Right renal pelvis (tissue), 4 donors: ENCODE measurements around the gene RAD51. TPM values are rescaled to one million over a fixed set of nuclear protein-coding genes. Genes with fewer than 3 reads are reported as not detected.

Source experiments
- DNase-seq, 4 donors: peaks; one replicate each; pipeline ENCODE4 v3.0.0-alpha.2; 2013; ENCODE audit warnings: low read depth in 4 of 4, low spot score in 3 of 4, missing footprints in 1 of 4
- polyA plus RNA-seq, 4 donors: library from polyadenylated mRNA; unstranded; fragments of 120-200 nt; gene quantifications; one replicate each; pipeline ENCODE4 v1.2.1, GENCODE V29; 2013; ENCODE audit not compliant: insufficient read length in 4 of 4

The RAD51 gene
- polyA plus RNA-seq, 4 donors: 10.8 to 14.0 (median 12.7) TPM

- DNase-seq: no peak
These were observed 81.0 kb downstream of the RAD51 start for GRCh38 chr15:40775740-40776536.

GRCh38 chr15:40776537-40777141 is 81.7 kb downstream of the RAD51 start:
- DNase-seq: no peak

Other genes with a start within 250 kb of the RAD51 start
- 10 to 100 TPM; 34.6 to 42.8 (median 39.7) TPM for gene CHST14, start 224.2 kb upstream of the RAD51 start, polyA plus RNA-seq
- 10 to 100 TPM; 25.9 to 30.1 (median 27.7) TPM for gene CCDC32, start 130.1 kb upstream of the RAD51 start, polyA plus RNA-seq
- 10 to 100 TPM; 11.1 to 14.4 (median 12.6) TPM for gene RPUSD2, start 125.9 kb upstream of the RAD51 start, polyA plus RNA-seq
- gene KNL1, start 100.9 kb upstream of the RAD51 start, polyA plus RNA-seq: 10 to 100 TPM; 18.2 to 22.7 (median 20.2) TPM
- 10 to 100 TPM; 38.9 to 43.9 (median 39.2) TPM for gene RMDN3, start 60.1 kb downstream of the RAD51 start, polyA plus RNA-seq
- gene GCHFR, start 68.9 kb downstream of the RAD51 start, polyA plus RNA-seq: 10 to 100 TPM; 33.4 to 59.2 (median 36.9) TPM
- gene C15orf62, start 74.8 kb downstream of the RAD51 start, polyA plus RNA-seq: 1 to 10 TPM; 2.0 to 2.8 (median 2.2) TPM
- 10 to 100 TPM; 25.4 to 28.4 (median 28.0) TPM for gene ZFYVE19, start 111.9 kb downstream of the RAD51 start, polyA plus RNA-seq
- 10 to 100 TPM; 34.2 to 40.4 (median 35.9) TPM for gene DNAJC17, start 112.3 kb downstream of the RAD51 start, polyA plus RNA-seq
- gene PPP1R14D, start 133.5 kb downstream of the RAD51 start, polyA plus RNA-seq: under 1 TPM; 0.46 to 0.61 (median 0.52) TPM
- gene SPINT1, start 148.9 kb downstream of the RAD51 start, polyA plus RNA-seq: 10 to 100 TPM; 61.5 to 79.5 (median 71.2) TPM
- 1 to 10 TPM; 1.8 to 2.6 (median 2.1) TPM for gene RHOV, start 179.1 kb downstream of the RAD51 start, polyA plus RNA-seq
- gene VPS18, start 199.3 kb downstream of the RAD51 start, polyA plus RNA-seq: 10 to 100 TPM; 15.3 to 19.7 (median 16.8) TPM
- 1 to 10 TPM; 6.9 to 10.0 (median 9.2) TPM for gene DLL4, start 234.2 kb downstream of the RAD51 start, polyA plus RNA-seq